ENCODE data around the gene CCNO.

CCNO gene

DNA sequence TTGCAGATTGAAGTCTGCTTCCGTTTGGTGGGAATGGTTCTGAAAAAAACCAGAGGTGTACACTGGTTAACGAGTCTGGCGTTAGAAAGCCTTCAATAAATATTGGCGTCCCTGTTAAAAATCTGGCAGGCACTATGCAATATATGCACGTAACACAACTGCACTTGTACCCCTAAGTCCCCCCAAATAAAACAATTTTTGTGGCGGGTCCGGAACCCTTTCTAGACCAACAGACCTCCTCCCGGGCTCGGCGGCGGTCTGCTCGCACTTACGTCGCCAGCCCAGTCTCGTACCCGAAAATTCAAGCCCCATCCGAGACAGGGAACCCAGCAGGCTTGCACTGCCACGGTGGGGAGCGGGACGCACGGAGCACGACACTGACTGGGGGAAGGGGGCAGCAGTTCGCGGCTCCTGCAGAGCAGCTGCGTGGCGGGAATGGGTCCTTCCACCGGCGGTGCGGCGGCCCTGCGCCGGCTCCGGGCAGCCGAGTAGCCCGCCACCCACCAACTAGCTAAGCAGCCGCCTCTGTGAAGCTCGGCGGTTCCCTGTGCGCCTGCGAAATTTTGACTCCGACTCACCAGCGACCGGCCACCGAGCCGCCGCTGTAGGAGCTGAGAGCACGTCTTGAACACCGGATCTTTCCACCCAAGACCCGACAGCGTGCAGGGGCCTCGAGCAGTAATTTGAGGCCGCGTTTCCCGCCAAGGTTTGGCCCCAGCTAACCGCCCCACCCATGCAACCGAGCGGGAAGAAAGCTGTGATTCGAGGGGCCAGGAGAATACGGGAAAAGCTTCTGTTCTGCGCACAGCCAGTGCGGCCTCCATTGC is 10.2 kb downstream of the CCNO start:
- DNase-seq = peak; percentile 77

GRCh38 chr5:55222092-55222984 is 11.1 kb downstream of the CCNO start:
- DNase-seq = peak; percentile 59

- peak; percentile 76 for DNase-seq
Measured at GRCh38 chr5:55220433-55221185, 12.8 kb downstream of the CCNO start.

DNA sequence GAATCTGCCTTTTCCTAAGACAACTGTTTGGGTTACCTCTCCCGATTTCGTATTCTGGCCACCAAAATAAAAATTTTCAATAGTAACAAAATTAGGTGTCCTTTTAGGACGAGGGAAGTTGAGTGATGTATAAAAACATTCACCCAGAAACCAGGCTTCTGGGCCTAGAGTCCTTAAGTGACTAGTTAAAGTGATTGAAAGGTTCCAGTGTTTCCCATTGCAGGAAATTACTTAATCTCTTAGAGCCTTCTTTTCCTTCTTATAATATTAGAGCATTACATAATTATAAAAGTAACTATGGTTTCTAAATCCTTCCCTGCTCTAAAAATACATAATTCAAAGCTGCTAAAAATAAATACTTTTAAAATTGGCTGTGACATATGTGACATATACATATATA is 13.6 kb downstream of the CCNO start:
- peak; percentile 5 for DNase-seq

DNA sequence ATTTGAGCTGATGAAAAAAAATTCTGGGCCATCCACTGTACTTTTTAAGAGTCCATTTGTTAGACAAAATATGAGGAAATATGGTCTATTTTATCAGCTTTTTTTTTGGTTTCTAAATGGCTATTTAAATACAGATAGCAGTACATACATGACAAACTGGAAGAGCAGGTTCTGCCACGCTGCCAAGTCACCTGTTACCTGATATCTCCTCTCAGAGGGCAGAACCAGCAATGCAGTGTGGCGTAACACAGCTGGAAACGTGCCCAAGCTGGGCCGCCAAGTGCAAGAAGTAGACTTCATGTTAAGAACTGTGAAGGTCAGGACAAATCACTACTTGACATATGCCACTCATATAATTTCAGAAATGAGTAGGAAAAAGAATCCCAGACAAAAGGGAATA is 14.4 kb downstream of the CCNO start:
- DNase-seq = peak; percentile 57

DNA sequence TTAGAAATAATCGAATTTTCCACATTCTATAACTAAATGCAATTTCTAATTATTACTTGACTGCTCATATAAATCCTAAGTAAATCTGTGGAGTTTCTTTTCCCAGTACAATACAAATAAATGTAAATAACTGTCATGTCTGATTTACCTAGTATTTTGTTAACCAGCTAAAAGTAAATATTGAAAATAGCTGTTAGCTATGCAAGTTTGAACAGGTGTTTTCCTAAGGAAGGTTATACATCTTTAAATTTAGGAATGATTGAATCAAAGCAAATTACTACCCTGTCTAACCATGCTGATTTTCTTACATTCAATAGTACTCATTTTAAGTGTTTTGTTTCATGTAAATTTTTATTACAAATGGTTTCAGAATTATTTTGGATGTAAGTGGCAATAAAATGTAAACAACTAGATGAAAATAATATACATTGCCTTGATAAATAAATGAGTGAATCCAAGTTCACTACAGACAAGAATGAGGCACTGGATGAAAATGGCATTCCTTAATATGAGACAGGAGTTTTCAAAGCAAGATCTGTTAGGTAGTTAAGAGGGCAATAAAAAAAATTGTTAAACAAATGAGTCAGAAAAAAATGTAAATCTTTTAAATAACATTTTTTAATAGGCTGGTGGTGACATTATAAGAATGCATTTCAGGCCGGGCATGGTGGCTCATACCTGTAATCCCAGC is 22.1 kb downstream of the CCNO start:
- DNase-seq = no peak

GRCh38 chr5:55205001-55205400 is 28.4 kb downstream of the CCNO start:
- no peak for DNase-seq

DNA sequence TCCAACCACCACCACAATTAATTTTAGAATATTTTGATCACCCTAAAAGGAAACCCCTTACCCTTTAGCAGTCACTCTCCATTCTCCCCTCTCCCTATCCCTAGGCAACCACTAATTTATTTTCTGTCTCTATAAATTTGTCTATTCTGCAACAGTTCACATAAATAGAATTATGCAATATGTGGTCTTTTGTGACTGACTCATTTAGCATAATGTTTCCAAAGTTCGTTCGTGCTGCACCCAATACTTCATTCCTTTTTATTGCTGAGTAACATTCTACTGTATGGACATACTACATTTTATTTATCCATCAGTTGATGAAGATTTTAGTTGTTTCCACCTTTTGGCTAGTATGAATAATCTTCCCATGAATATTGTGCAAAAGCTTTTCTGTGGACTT is 42.2 kb downstream of the CCNO start:
- no peak for DNase-seq

- DNase-seq = no peak
Measured at GRCh38 chr5:55188656-55189540, 44.5 kb downstream of the CCNO start.

GRCh38 chr5:55187370-55187769 is 46.0 kb downstream of the CCNO start:
- DNase-seq = no peak
